Activated CD4-positive, alpha-beta T cell treated with anti-CD3 and anti-CD28 coated beads, Interleukin-2, amount 10 ng/mL, durations not matched to agents 7 days and 5 days (primary cell): ENCODE results near the gene GPRC5A. TPM values are rescaled to one million over a fixed set of nuclear protein-coding genes. Genes with fewer than 3 reads are reported as not detected.
A peak's percentile ranks its signal among the peaks of the same experiment; 100 is the strongest.

Experiments used
- CTCF ChIA-PET: fragments of 350-600 bp; sonication (Branson Sonifier 250); formaldehyde crosslinking; loops from one replicate; lab custom pipeline; 2021; ENCODE audit warnings: antibody characterized with exemption; lab: Charles Lee
- POLR2A ChIA-PET: fragments of 350-600 bp; sonication (Branson Sonifier 250); formaldehyde crosslinking; loops from one replicate; lab custom pipeline; 2021; ENCODE audit warnings: antibody characterized with exemption; lab: Charles Lee
- DNase-seq: peaks from one replicate; pipeline ENCODE4 v3.0.0-alpha.2; 2020
- H3K27ac Mint-ChIP-seq: one replicate; pipeline ENCODE4 v1.8.0; 2021; ENCODE audit warnings: mild to moderate bottlenecking, moderate library complexity, mixed read lengths
- H3K27me3 Mint-ChIP-seq: one replicate; pipeline ENCODE4 v1.8.0; 2021; ENCODE audit warnings: mixed read lengths
- H3K36me3 Mint-ChIP-seq: one replicate; pipeline ENCODE4 v1.8.0; 2021; ENCODE audit warnings: low read depth, mixed read lengths
- H3K4me1 Mint-ChIP-seq: one replicate; pipeline ENCODE4 v1.8.0; 2021; ENCODE audit warnings: mixed read lengths
- H3K4me3 Mint-ChIP-seq: one replicate; pipeline ENCODE4 v1.8.0; 2021; ENCODE audit warnings: mild to moderate bottlenecking, moderate library complexity, mixed read lengths
- H3K9me3 Mint-ChIP-seq: one replicate; pipeline ENCODE4 v1.8.0; 2021; ENCODE audit warnings: mixed read lengths
- total RNA-seq, 2 experiments: library from RNA; stranded (reverse); gene quantifications; one replicate each; pipeline ENCODE4 v1.2.3, GENCODE V29; 2021

The GPRC5A gene
- total RNA-seq, 2 experiments from 2014 or later: 0.08 to 0.15 TPM

GRCh38 chr12:12918781-12919389, 27.5 kb downstream of the GPRC5A start:
- POLR2A ChIA-PET: no interaction called here
- Mint-ChIP-seq H3K9me3 (no peaks in the 10 kb centered on the region), H3K36me3 (no peaks in the 10 kb centered on the region), H3K27me3 (peaks cover 11% of the 10 kb centered on the region), H3K4me1 (peaks cover 12% of the 10 kb centered on the region), H3K27ac (no peak overlapping the region), H3K4me3 (no peak overlapping the region)
- no peak for DNase-seq
- CTCF ChIA-PET: no interaction called here

- Mint-ChIP-seq H3K27me3 (peaks cover 7% of the 10 kb centered on the region), H3K4me1 (peaks cover 12% of the 10 kb centered on the region), H3K36me3 (no peaks in the 10 kb centered on the region), H3K27ac (no peak overlapping the region), H3K9me3 (no peaks in the 10 kb centered on the region), H3K4me3 (no peak overlapping the region)
- DNase-seq: no peak
- CTCF ChIA-PET: interaction anchor here (0.6 kb wide), 1 partner anchor 359 kb away, joined by 3 read pairs; no protein-coding TSS in a partner anchor
- POLR2A ChIA-PET: no interaction called here
These were observed 28.5 kb downstream of the GPRC5A start for GRCh38 chr12:12919666-12920435.

GRCh38 chr12:12922191-12922616, 30.8 kb downstream of the GPRC5A start:
- no peak for DNase-seq
- CTCF ChIA-PET: no interaction called here
- Mint-ChIP-seq H3K27me3 (peaks cover 6% of the 10 kb centered on the region), H3K9me3 (no peaks in the 10 kb centered on the region), H3K4me1 (no peaks in the 10 kb centered on the region), H3K27ac (no peak overlapping the region), H3K4me3 (no peak overlapping the region), H3K36me3 (no peaks in the 10 kb centered on the region)
- POLR2A ChIA-PET: no interaction called here

GRCh38 chr12:12922978-12923377, 31.6 kb downstream of the GPRC5A start:
- Mint-ChIP-seq H3K4me3 (no peak overlapping the region), H3K27ac (no peak overlapping the region), H3K27me3 (peaks cover 3% of the 10 kb centered on the region), H3K36me3 (no peaks in the 10 kb centered on the region), H3K9me3 (no peaks in the 10 kb centered on the region), H3K4me1 (no peaks in the 10 kb centered on the region)
- POLR2A ChIA-PET: no interaction called here
- CTCF ChIA-PET: no interaction called here
- no peak for DNase-seq

- Mint-ChIP-seq H3K4me3 (no peak overlapping the region), H3K9me3 (no peaks in the 10 kb centered on the region), H3K27me3 (peaks cover 3% of the 10 kb centered on the region), H3K4me1 (no peaks in the 10 kb centered on the region), H3K27ac (no peak overlapping the region), H3K36me3 (no peaks in the 10 kb centered on the region)
- CTCF ChIA-PET: no interaction called here
- no peak for DNase-seq
- POLR2A ChIA-PET: no interaction called here
These were observed 32.8 kb downstream of the GPRC5A start for GRCh38 chr12:12924169-12924568.

GRCh38 chr12:12925388-12925787, 34.0 kb downstream of the GPRC5A start:
- Mint-ChIP-seq H3K36me3 (no peaks in the 10 kb centered on the region), H3K27ac (no peak overlapping the region), H3K4me3 (no peak overlapping the region), H3K27me3 (peaks cover 3% of the 10 kb centered on the region), H3K4me1 (no peaks in the 10 kb centered on the region), H3K9me3 (no peaks in the 10 kb centered on the region)
- DNase-seq: no peak
- ChIA-PET POLR2A (no interaction called here), CTCF (no interaction called here)

GRCh38 chr12:12926571-12927071, 35.3 kb downstream of the GPRC5A start:
- Mint-ChIP-seq H3K4me3 (no peak overlapping the region), H3K27ac (no peak overlapping the region), H3K9me3 (no peaks in the 10 kb centered on the region), H3K4me1 (no peaks in the 10 kb centered on the region), H3K36me3 (no peaks in the 10 kb centered on the region), H3K27me3 (peaks cover 3% of the 10 kb centered on the region)
- CTCF ChIA-PET: interaction anchor here (1.0 to 1.5 kb wide), 3 partner anchors 10 to 286 kb away, joined by 3 to 5 read pairs (median 3); no protein-coding TSS in a partner anchor
- POLR2A ChIA-PET: no interaction called here
- no peak for DNase-seq

- Mint-ChIP-seq H3K27ac (no peak overlapping the region), H3K36me3 (no peaks in the 10 kb centered on the region), H3K4me1 (no peaks in the 10 kb centered on the region), H3K27me3 (peaks cover 3% of the 10 kb centered on the region), H3K9me3 (no peaks in the 10 kb centered on the region), H3K4me3 (peak overlapping the region; percentile 39)
- DNase-seq: peak; percentile 36
- CTCF ChIA-PET: interaction anchor here (1.1 to 1.5 kb wide), 2 partner anchors 11 to 285 kb away, joined by 3 to 5 read pairs; no protein-coding TSS in a partner anchor
- POLR2A ChIA-PET: no interaction called here
These were observed 36.1 kb downstream of the GPRC5A start for GRCh38 chr12:12927211-12928079.

- no peak overlapping the region for H3K27ac Mint-ChIP-seq
- H3K27me3 Mint-ChIP-seq: peaks cover 5% of the 10 kb centered on the region
- ChIA-PET CTCF (no interaction called here), POLR2A (no interaction called here)
- no peaks in the 10 kb centered on the region for H3K36me3 Mint-ChIP-seq
- DNase-seq: no peak
- H3K4me1 Mint-ChIP-seq: no peaks in the 10 kb centered on the region
- H3K9me3 Mint-ChIP-seq: no peaks in the 10 kb centered on the region
- no peak overlapping the region for H3K4me3 Mint-ChIP-seq
These were observed 38.3 kb downstream of the GPRC5A start for GRCh38 chr12:12929696-12930095.

- DNase-seq: no peak
- no peak overlapping the region for H3K27ac Mint-ChIP-seq
- H3K36me3 Mint-ChIP-seq: no peaks in the 10 kb centered on the region
- H3K27me3 Mint-ChIP-seq: peaks cover 5% of the 10 kb centered on the region
- ChIA-PET CTCF (interaction anchor here (1.3 kb wide), 1 partner anchor 46 kb away, joined by 3 read pairs; no protein-coding TSS in a partner anchor), POLR2A (no interaction called here)
- no peaks in the 10 kb centered on the region for H3K9me3 Mint-ChIP-seq
- no peak overlapping the region for H3K4me3 Mint-ChIP-seq
- H3K4me1 Mint-ChIP-seq: no peaks in the 10 kb centered on the region
These were observed 39.4 kb downstream of the GPRC5A start for GRCh38 chr12:12930633-12931219.

- ChIA-PET CTCF (no interaction called here), POLR2A (no interaction called here)
- H3K36me3 Mint-ChIP-seq: no peaks in the 10 kb centered on the region
- peaks cover 2% of the 10 kb centered on the region for H3K27me3 Mint-ChIP-seq
- no peak overlapping the region for H3K4me3 Mint-ChIP-seq
- no peaks in the 10 kb centered on the region for H3K9me3 Mint-ChIP-seq
- no peaks in the 10 kb centered on the region for H3K4me1 Mint-ChIP-seq
- H3K27ac Mint-ChIP-seq: no peak overlapping the region
- no peak for DNase-seq
These were observed 42.4 kb downstream of the GPRC5A start for GRCh38 chr12:12933742-12934141.

- H3K9me3 Mint-ChIP-seq: no peaks in the 10 kb centered on the region
- H3K4me3 Mint-ChIP-seq: no peak overlapping the region
- ChIA-PET CTCF (no interaction called here), POLR2A (no interaction called here)
- DNase-seq: no peak
- no peaks in the 10 kb centered on the region for H3K4me1 Mint-ChIP-seq
- H3K27ac Mint-ChIP-seq: no peak overlapping the region
- peaks cover 2% of the 10 kb centered on the region for H3K27me3 Mint-ChIP-seq
- no peaks in the 10 kb centered on the region for H3K36me3 Mint-ChIP-seq
These were observed 43.2 kb downstream of the GPRC5A start for GRCh38 chr12:12934556-12934955.
